Measurements from ENCODE around the gene PRKN.

The PRKN gene

GRCh38 chr6:162727322-162728182 is at the start of gene PRKN, which contains the start of gene PACRG:
Gene PRKN, minus strand, starts transcription at chr6:162727766.
Gene PACRG, plus strand, starts transcription at chr6:162727974.
- peak; percentile 98 for DNase-seq (ENCODE audit: low read depth)

- DNase-seq (ENCODE audit: low read depth), result no peak
These were observed 49.5 kb upstream of the PRKN start for GRCh38 chr6:162777091-162777490.

DNA sequence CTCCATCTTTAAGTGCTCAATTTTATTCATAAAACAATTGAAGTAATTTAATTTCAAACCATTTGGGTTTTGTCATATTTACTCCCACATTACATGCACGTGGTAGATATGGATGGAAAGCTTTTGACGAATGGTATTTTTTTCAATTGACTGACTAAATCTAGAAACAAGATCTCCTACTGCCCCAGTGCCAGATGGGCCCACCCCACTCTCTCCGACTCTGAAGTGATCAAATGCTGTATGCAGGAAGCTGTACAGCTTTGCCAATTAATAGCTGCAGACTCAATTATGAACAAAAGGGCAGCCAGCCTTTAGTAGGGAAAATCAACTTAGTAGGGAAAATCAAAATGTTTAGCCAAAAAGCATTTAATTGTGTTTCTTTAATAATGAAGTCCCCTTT is 46.4 kb upstream of the PRKN start:
- DNase-seq (ENCODE audit: low read depth), result no peak

GRCh38 chr6:162772466-162772865 is 44.9 kb upstream of the PRKN start:
- DNase-seq (ENCODE audit: low read depth), result no peak

DNA sequence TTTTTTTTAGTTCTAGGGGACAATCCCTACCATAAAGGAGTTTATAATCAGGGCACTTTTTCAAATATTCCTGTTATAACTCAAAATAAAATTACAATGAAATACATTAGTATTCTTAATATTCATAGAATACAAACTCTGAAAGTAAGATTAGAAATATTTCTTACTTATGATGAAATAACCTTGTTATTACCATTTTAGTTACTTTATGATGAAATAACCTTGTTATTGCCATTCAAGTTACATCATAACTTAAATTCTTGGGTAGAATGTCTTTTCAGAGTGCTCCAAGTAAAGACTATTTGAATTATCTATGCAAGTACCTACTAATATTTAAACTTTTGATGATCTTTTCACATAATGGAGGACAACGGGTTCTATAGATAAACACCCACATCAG is 43.4 kb upstream of the PRKN start:
- no peak for DNase-seq (ENCODE audit: low read depth)

DNA sequence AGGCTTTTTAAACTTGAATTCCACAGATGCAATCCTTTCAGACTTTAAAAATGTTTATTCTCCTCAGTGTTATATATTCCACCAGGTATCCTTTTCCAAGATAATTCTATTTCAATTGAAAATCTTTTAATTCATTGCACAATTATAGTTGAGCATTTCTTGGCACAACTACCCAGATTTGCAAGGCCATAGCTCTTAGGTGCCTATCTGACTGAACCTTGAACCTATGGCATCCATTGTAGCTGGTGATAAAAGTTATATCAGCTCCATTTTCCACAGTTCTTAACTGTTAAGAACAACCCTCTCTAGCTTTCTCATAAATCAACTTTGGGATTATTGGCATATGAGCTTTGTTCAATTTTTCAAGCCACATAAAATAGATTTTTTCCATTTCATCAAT is 42.6 kb upstream of the PRKN start:
- DNase-seq (ENCODE audit: low read depth), result no peak

GRCh38 chr6:162753775-162754174 is 26.2 kb upstream of the PRKN start:
- no peak for DNase-seq (ENCODE audit: low read depth)

DNA sequence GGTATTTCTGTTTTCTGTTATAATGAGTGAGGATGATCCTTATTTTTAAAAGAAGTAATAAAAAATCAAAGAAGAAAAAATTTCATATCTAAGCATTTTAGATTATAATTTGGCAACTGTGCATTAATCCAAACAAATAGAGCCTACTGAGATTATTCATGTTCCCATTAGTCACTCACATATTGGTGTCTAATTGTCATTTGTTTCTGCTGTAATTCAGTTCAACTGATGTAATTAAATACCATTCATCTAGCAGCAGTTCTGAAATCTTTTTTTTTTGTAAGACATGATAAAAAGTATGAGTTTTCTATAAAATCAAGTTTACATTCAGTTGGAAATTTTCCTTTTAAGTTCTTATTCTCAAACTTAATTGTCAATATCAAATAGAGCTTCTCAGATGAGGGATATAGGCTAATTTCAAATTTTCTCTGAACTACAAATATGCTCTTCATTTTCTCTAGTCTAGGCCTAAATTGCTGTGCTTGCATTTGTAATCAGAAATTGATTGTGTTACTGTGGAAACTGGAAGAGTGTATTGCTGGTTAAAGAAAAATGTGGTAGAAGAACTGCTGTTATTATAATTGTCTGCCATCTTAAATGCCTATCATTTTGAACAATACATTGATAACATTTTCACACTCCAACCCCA is 23.8 kb upstream of the PRKN start:
- no peak for DNase-seq (ENCODE audit: low read depth)

DNA sequence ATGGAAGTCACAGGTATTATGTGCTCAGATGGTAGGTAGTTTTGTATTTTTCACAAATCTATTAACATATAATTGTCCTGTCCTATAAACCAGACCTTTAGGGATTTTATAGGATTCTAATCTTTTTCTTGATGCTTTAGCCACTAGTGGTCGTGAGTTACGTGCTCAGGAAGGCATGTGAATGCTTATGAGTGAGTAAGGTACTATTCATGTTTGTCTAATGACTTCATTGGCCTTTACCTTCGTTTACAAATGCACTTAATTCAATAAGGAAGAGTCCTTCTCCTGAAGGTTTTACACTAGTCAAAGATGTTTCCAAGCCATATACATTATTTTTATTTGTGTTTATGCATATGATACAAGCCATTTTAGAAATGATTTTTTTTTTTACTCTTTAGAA is 23.2 kb upstream of the PRKN start:
- no peak for DNase-seq (ENCODE audit: low read depth)

DNA sequence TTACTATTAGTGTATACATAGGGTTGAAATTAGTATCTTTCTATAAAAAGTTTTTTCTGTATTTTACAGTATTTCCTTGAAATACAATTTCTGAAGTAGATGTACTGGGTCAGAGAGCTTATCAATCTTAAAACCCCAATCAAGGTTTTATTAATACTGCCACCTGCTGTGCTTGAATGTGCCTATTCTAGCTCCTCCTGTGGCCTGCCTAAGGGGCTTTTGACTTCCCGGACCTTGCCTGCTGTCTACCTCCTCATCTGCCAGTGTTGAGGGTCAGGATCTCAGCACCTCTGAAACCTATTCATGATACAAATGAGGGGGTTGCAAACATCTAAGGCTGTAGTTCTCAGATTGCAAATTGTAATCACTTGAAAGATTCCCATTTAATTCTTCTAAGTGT is 9.4 kb upstream of the PRKN start:
- no peak for DNase-seq (ENCODE audit: low read depth)

DNA sequence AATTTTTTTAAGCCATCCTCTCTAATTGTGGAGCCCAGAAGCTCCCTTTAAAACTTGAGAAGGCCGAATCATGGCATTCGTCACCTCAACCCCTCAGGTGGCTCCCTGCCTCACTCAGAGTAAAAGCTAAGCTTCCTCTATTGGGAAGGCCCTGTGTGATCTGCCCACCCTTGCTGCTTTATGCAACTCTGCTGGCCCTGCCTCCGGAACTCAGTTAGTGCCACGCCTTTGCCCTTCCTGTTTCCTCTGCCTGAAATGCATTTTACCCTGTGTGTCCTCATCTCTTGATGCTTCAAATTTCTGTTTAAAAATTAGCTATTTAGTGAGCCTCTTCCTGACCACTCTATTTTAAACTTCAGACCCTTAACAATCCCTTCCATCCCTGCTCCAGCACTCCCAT is 5.9 kb upstream of the PRKN start:
- DNase-seq (ENCODE audit: low read depth), result no peak

- DNase-seq (ENCODE audit: low read depth), result no peak
These were observed 2.9 kb upstream of the PRKN start for GRCh38 chr6:162730502-162730901.

- DNase-seq (ENCODE audit: low read depth), result no peak
These were observed 1.1 kb upstream of the PRKN start for GRCh38 chr6:162728706-162729105.

DNA sequence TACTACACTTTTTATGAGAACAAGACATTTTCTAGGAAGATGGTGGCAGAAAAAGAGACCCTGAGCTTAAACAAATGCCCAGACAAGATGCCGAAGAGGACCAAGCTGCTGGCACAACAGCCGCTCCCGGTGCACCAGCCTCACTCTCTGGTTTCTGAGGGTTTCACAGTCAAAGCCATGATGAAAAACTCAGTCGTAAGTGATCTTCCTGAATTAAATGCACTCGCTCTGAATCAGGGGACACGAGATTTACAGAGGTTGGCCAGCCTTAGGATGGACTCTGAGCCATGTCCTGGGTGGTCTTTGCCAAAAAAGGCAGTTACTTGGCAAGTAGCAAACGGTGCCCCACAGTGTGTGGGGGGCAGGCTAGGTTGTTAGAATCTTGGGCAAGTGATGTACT is 631 bp upstream of the PRKN start:
- no peak for DNase-seq (ENCODE audit: low read depth)

DNA sequence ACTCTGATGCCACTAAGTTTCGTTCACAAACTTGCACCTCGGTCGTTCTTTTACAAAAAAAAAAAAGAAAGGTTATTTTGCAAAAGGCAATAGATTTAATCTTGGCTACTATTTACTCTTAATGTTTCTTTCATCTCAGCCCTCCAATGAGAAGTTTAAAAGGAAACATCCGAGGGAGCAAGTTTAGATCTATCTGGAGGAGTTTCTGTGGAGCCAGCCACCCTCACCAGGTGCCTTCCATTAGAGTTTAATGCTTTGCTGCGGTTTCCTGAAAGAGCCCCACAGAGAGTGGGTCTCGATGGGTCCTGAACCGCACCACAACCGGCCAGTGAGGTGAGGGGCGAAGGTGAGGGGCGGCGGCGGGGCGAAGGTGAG is 632 bp downstream of the PRKN start:
- DNase-seq (ENCODE audit: low read depth), result no peak

DNA sequence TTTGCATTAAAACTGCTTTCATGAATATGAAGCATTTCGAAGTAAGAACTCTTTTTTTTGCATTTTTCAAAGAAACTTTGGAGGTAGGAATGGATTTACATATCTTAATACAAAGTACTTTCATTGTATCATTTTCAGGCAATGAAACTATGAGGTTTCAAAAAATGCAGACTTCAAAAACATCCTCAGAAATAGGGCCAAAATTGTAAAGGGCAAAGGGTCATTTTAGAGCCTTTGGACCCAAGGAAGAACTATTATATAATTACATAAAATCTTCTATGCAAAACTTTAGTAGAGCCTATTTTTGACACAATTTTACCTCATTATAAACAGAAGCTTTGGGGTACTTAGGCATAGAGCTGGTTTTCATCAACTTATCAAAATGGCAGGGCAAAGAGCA is 4.9 kb downstream of the PRKN start:
- no peak for DNase-seq (ENCODE audit: low read depth)

- no peak for DNase-seq (ENCODE audit: low read depth)
These were observed 5.3 kb downstream of the PRKN start for GRCh38 chr6:162722226-162722625.

- no peak for DNase-seq (ENCODE audit: low read depth)
These were observed 6.2 kb downstream of the PRKN start for GRCh38 chr6:162721404-162721687.

- no peak for DNase-seq (ENCODE audit: low read depth)
These were observed 8.0 kb downstream of the PRKN start for GRCh38 chr6:162719528-162719927.

DNA sequence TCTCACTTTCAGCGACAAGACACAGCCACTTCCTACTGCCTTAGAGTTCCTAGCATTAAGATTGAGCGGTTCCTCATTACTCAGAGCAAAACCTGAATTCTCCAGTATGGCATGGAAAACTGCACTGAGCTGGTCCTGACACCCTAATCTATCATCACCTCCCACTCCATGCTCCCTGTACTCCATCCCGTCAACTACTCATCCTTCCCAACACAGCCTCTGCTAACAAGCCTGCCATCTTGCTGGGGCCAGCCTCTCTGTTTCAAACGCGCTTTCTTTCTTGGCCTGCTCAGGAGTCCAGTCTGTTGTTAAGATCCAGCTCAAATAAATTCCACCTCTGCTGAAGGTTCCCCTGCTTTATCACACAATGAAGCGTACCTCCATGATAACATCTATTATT is 12.0 kb downstream of the PRKN start:
- DNase-seq (ENCODE audit: low read depth), result no peak

DNA sequence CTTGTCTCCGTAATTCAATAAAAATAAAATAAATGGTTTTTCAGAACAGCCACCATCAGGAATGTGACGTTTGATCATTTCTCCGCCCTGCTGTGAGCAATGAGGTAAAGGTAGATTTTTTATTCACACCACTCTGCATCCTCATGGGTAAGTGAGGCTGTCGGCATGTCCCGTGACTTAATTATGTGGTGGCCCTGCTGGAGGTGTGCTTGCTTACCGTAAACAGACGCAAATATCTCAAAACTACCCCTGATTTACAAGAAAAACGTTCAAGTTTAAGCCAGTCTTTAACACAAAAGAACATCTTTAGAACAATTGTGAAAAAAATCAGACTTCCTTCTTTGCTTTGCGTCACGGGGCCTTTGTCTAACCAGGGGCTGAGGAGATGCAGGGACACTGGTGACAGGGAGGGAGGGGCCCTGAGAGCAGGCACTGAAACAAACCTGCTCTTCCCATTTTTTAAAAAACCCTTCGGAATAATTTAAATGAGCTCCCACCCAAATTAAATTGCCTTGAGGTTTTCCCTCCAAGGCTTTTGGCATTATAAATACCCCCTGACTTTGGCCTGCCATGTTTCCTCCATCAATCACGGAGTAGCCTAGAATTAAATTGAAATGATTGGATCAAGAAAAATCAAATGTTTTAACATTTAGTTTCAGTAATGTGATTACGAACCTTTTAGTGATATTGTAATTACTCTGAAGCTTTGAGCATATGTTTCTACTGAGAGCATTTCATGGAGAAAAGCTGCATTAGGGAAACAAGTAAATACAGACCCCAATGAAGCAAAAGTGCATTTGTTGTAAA is 13.4 kb downstream of the PRKN start:
- no peak for DNase-seq (ENCODE audit: low read depth)

DNA sequence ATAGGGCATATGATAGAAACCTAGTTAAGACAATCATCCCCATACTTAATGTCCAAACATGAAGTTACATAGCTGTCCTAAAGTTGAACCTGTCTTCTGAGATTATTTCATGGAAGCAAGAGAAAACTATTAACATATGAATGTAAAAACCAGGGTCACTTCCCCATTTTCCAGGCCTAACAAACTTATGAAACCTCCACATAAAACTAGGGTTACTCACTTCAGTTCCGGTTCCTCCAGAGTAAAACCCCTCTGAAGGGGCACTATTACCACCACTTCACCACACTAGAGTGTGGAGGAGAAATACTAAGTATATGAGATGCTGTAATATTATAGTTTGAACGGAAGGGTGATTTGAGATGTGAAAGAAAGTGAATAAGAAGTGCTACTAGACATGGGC is 14.9 kb downstream of the PRKN start:
- DNase-seq (ENCODE audit: low read depth), result no peak

GRCh38 chr6:162711376-162711775 is 16.2 kb downstream of the PRKN start:
- no peak for DNase-seq (ENCODE audit: low read depth)

All from fibroblast of the conjunctiva (primary cell).